Measurements from ENCODE around the gene SMC4. TPM values are rescaled to one million over a fixed set of nuclear protein-coding genes. Genes with fewer than 3 reads are reported as not detected.

The SMC4 gene
- total and polyA plus RNA-seq, 3 donors from 2014 or later = 19.5 to 124 (median 111) TPM

DNA sequence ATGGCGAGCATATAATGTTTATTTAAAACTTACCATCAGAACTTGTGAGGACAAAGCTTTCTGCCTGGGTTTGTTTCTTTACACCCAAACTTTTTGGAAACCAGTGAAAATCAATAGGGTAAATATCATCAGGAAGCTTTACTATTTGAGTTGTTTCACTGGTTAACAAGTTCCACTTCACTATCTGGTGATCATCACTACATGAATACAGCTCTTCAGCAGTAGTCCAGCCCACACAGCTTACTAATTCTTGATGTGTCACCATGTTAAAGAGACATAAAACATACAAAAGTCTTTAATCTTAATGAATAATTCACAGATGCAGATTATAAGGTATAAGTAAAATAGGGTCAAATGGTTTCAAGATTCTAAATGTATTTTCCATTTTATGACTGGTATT is 18.0 kb upstream of the SMC4 start:
- Histone ChIP-seq H3K27me3 (no peaks in the 10 kb centered on the region), H3K36me3 (ENCODE audit: low read depth, missing control alignments) (no peaks in the 10 kb centered on the region), H3K9me3 (no peaks in the 10 kb centered on the region), H3K4me1 (peaks cover 21% of the 10 kb centered on the region), H3K4me3 (no peak overlapping the region), H3K27ac (no peak overlapping the region)
- DNase-seq = no peak
- TF ChIP-seq, protein P1, sequence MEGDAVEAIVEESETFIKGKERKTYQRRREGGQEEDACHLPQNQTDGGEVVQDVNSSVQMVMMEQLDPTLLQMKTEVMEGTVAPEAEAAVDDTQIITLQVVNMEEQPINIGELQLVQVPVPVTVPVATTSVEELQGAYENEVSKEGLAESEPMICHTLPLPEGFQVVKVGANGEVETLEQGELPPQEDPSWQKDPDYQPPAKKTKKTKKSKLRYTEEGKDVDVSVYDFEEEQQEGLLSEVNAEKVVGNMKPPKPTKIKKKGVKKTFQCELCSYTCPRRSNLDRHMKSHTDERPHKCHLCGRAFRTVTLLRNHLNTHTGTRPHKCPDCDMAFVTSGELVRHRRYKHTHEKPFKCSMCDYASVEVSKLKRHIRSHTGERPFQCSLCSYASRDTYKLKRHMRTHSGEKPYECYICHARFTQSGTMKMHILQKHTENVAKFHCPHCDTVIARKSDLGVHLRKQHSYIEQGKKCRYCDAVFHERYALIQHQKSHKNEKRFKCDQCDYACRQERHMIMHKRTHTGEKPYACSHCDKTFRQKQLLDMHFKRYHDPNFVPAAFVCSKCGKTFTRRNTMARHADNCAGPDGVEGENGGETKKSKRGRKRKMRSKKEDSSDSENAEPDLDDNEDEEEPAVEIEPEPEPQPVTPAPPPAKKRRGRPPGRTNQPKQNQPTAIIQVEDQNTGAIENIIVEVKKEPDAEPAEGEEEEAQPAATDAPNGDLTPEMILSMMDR (IDR thresholded peaks at IDR 0.05) = no peak
- TF ChIP-seq POLR2A (IDR thresholded peaks at IDR 0.05) = no peak
- WGBS, 2 donors = 94 to 97% methylated on average over 1 of the region's 1 CpG
- intact Hi-C loops (cut with DNase I; ENCODE audit: low total_unique reads) = no loop called here

DNA sequence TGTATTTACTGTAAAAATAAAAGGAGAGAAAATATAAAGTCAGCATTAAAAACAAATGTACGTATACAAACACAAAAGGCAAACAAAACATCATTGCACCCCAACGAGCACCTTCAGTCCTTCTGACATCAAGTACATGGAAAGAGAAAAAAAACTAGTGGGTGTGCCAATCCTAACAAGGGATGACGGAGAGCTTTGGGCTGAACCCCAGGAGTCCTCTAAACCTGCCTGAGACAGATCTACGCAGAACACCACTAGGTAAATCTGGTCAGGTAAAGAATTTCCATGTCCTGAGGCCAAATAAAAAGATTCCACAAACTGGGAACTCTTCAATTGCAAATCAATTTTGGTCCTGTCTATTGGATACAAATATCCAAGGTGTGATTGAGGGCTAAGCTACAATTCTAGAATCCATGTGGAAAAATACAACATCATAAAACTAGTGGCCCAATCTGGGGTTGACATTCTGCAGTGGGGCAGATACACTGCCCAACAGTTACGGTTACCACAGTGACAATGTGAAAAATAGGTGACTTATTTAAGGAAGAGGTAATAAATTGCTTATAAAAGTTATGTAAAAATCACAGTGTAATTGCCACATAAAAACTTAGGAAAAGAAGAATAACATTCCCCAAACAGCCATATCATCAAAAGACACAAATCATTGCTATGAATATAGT is 14.7 kb upstream of the SMC4 start:
- intact Hi-C loops (cut with DNase I; ENCODE audit: low total_unique reads) = no loop called here

DNA sequence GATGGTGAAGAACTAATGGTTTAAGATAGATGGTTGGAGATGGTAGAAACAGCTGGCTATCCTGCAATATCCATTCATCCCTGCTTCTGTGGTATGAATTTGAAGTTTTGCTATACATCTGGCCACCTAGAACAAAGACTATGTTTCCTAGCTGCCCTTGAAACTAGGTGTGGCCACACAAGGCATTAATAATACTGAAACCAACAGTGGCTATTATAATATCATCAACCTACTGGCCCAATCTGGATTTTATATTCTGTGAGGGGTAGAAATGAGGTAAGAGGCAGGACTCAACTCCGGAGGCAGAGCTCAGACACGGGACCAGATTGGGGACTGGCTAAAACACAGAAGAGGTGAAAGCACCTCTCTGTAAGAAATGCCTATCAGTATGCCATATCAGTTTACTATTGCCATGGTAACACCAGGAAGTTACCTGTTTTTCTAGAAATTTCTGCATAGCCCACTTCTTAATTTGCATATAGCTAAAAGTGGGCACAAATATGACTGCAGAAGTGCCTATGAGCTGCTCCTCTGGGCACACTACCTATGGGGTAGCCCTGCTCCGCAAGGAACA is 8.8 kb upstream of the SMC4 start:
- H3K4me1 ChIP-seq = no peaks in the 10 kb centered on the region
- WGBS, 2 donors = 87 to 95% methylated on average over 3 of the region's 3 CpGs
- H3K9me3 ChIP-seq = no peaks in the 10 kb centered on the region
- H3K27me3 ChIP-seq = no peaks in the 10 kb centered on the region
- no peaks in the 10 kb centered on the region for H3K36me3 ChIP-seq (ENCODE audit: low read depth, missing control alignments)
- intact Hi-C loops (cut with DNase I; ENCODE audit: low total_unique reads) = no loop called here
- TF ChIP-seq POLR2A (IDR thresholded peaks at IDR 0.05) = no peak
- TF ChIP-seq, protein P1 (IDR thresholded peaks at IDR 0.05) = no peak
- no peak overlapping the region for H3K4me3 ChIP-seq
- no peak for DNase-seq
- H3K27ac ChIP-seq = no peak overlapping the region

More for the DNA sequence above, 14.7 kb upstream of the SMC4 start:
- Histone ChIP-seq H3K36me3 (ENCODE audit: low read depth, missing control alignments) (no peaks in the 10 kb centered on the region), H3K4me3 (no peak overlapping the region), H3K9me3 (no peaks in the 10 kb centered on the region), H3K27me3 (no peaks in the 10 kb centered on the region), H3K27ac (no peak overlapping the region), H3K4me1 (no peaks in the 10 kb centered on the region)
- TF ChIP-seq POLR2A (IDR thresholded peaks at IDR 0.05) = no peak
- TF ChIP-seq, protein P1 (IDR thresholded peaks at IDR 0.05) = no peak
- WGBS, 2 donors = 92 to 95% methylated on average over 5 of the region's 5 CpGs
- DNase-seq = no peak

DNA sequence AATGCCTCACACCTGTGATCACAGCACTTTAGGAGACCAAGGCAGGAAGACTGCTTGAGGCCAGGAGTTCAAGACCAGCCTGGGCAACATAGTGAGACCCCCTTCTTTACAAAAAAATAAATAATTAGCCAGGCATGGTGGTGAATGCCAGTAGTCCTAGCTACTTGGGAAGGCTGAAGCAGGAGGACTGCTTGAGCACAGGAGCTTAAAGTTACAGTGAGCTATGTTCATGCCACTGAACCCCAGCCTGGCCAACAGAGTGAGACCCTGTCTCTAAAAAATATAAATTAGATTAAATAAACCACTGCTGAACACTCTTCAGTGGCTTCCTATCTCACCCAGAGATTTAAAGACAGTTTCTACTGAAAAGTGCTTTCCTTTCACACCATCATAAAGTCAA is 6.7 kb upstream of the SMC4 start:
- intact Hi-C loops (cut with DNase I; ENCODE audit: low total_unique reads) = no loop called here
- Histone ChIP-seq H3K4me3 (no peak overlapping the region), H3K9me3 (no peaks in the 10 kb centered on the region), H3K27me3 (no peaks in the 10 kb centered on the region), H3K36me3 (ENCODE audit: low read depth, missing control alignments) (no peaks in the 10 kb centered on the region), H3K27ac (no peak overlapping the region), H3K4me1 (no peaks in the 10 kb centered on the region)
- no peak for DNase-seq
- no peak for TF ChIP-seq POLR2A (IDR thresholded peaks at IDR 0.05)
- TF ChIP-seq, protein P1 (IDR thresholded peaks at IDR 0.05) = no peak

All from testis (tissue), 3 donors.